OCI-LY7 (cell line): ENCODE measurements around the gene NME3. TPM values are rescaled to one million over a fixed set of nuclear protein-coding genes. Genes with fewer than 3 reads are reported as not detected.

ENCODE experiments used
- BruUV-seq: library from RNA; stranded (reverse); fragments of 400-500 nt; replicated peaks from 2 replicates; lab custom pipeline; 2021; lab: Mats Ljungman, UMichigan
- CTCF ChIA-PET: fragments of 300-600 bp; sonication (Branson Sonifier 250); formaldehyde crosslinking; loops from one replicate; lab custom pipeline; 2022; ENCODE audit warnings: antibody characterized with exemption; ENCODE audit not compliant: unreplicated experiment; lab: Charles Lee
- POLR2A ChIA-PET: fragments of 300-600 bp; sonication (Branson Sonifier 250); formaldehyde crosslinking; loops from one replicate; lab custom pipeline; 2022; ENCODE audit warnings: antibody characterized with exemption; lab: Charles Lee
- DNase-seq: peaks from one replicate; pipeline ENCODE4 v3.0.0-alpha.2; 2015; ENCODE audit warnings: low spot score
- H2AFZ ChIP-seq: fragments of 200-600 bp; sonication (generic), shearing (Covaris generic); 2 replicates; pipeline ENCODE4 v1.6.1; 2014; ENCODE audit warnings: mild to moderate bottlenecking, antibody characterized with exemption, low read length, moderate library complexity
- H3K27ac ChIP-seq: fragments of 200-600 bp; sonication (generic); 2 replicates; pipeline ENCODE4 v1.5.1; 2014; ENCODE audit warnings: mixed run types, low read depth, mild to moderate bottlenecking, moderate library complexity, low read length, inconsistent platforms; ENCODE audit not compliant: poor library complexity, severe bottlenecking
- H3K36me3 ChIP-seq: fragments of 200-600 bp; sonication (generic); 2 replicates; pipeline ENCODE4 v1.6.1; 2014; ENCODE audit warnings: mild to moderate bottlenecking, antibody characterized with exemption, low read length, moderate library complexity, mixed read lengths; ENCODE audit not compliant: insufficient read depth
- H3K4me1 ChIP-seq: fragments of 200-600 bp; sonication (generic); 2 replicates; pipeline ENCODE4 v1.5.1; 2014; ENCODE audit warnings: mild to moderate bottlenecking, low read length; ENCODE audit not compliant: insufficient read depth, poor library complexity, severe bottlenecking
- H3K4me2 ChIP-seq: fragments of 200-600 bp; sonication (generic); 2 replicates; pipeline ENCODE4 v1.6.1; 2014; ENCODE audit warnings: mild to moderate bottlenecking, low read length
- H3K4me3 ChIP-seq: fragments of 200-600 bp; sonication (generic); 2 replicates; pipeline ENCODE4 v1.5.1; 2014; ENCODE audit warnings: mild to moderate bottlenecking, low read depth, low read length; ENCODE audit not compliant: poor library complexity, severe bottlenecking
- H3K79me2 ChIP-seq: fragments of 200-600 bp; sonication (generic); 2 replicates; pipeline ENCODE4 v1.6.1; 2016; ENCODE audit warnings: low read depth, mild to moderate bottlenecking, low read length, moderate library complexity, mixed read lengths; ENCODE audit not compliant: insufficient read depth
- H3K9me2 ChIP-seq: fragments of 200-600 bp; sonication (generic); 2 replicates; pipeline ENCODE4 v1.6.1; 2016; ENCODE audit warnings: mild to moderate bottlenecking, low read length, mixed read lengths; ENCODE audit not compliant: insufficient read depth
- H3K9me3 ChIP-seq: fragments of 200-600 bp; sonication (generic); 2 replicates; pipeline ENCODE4 v1.6.1; 2014; ENCODE audit warnings: mild to moderate bottlenecking, mixed run types, low read length, mixed read lengths
- H4K20me1 ChIP-seq: fragments of 200-600 bp; sonication (generic); 2 replicates; pipeline ENCODE4 v1.6.1; 2014; ENCODE audit warnings: mild to moderate bottlenecking, antibody characterized with exemption, low read length, moderate library complexity, mixed read lengths; ENCODE audit not compliant: insufficient read depth
- EZH2phosphoT487 ChIP-seq: fragments of 200-600 bp; sonication (generic); IDR thresholded peaks from 2 replicates; pipeline ENCODE4 v1.6.1; 2018; ENCODE audit warnings: low read depth, borderline replicate concordance, mild to moderate bottlenecking, mixed run types, antibody characterized with exemption, low read length, moderate library complexity, mixed read lengths
- intact Hi-C: fragments of 100-400 bp; cut with micrococcal nuclease; formaldehyde crosslinking; loops from one replicate; pipeline ENCODE4 v1.10.0; 2022; ENCODE audit not compliant: unreplicated experiment
- microRNA-seq: library from miRNA; unstranded; fragments of <30 nt; microRNA quantifications from one replicate; pipeline ENCODE4 v1.2.0, GENCODE V29; 2022; ENCODE audit warnings: borderline replicate concordance
- small RNA-seq: library from RNA; depleted of rRNA; stranded (forward); fragments of <200 nt; gene quantifications from one replicate; pipeline ENCODE3, GENCODE V24; 2014
- total RNA-seq, 2 experiments: library from RNA; depleted of rRNA in 1 of 2; stranded (reverse); fragments of >200 nt in 1 of 2; shearing (Covaris generic) in 1 of 2; gene quantifications; 2 replicates each; pipeline ENCODE4 v1.2.3, GENCODE V29; 2014 to 2022
- TF ChIP-seq, protein P1 (sequence below): fragments of 200-600 bp; sonication (generic); conservative IDR thresholded peaks from 2 replicates; pipeline ENCODE4 v1.5.1; 2014; ENCODE audit warnings: mild to moderate bottlenecking, antibody characterized with exemption, low read length, moderate library complexity, mixed read lengths

Gene NME3
- total RNA-seq, 2 experiments from 2014 or later: 34.8 to 54.5 TPM

DNA sequence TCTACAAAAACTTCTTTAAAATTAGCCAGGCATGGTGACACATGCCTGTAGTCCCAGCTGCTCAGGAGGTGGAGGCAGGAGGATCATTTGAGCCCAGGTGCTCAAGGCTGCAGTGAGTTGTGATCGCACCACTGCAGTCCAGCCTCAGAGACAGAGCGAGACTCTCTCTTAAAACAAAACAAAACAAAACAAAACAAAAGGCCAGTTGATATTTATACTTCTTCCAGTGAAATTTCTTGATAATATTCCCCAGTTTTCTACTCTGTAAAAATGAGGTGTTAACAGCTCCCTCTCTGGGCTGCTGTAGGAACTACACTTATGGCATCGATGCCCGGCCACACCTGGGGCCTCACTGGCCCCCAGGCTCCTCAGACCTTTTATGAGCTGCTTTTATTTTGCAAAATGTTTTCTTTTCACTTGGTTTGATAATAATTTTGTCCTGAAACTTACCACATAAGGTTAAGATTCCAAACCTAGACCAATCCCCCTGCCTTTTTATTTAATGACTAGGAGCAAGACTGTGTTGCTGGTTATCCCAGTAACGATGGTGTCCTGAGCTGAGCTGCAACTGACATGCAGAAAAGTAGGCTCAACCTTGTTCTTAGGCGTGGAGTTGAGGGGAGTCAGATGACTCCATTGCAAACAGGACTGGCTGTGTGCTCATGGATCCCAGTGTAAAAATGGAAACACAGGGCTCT is 47.7 kb downstream of the NME3 start:
- no TSS peak for BruUV-seq
- H3K4me2 ChIP-seq: no peak overlapping the region
- no peak overlapping the region for H3K27ac ChIP-seq
- TF ChIP-seq, protein P1, sequence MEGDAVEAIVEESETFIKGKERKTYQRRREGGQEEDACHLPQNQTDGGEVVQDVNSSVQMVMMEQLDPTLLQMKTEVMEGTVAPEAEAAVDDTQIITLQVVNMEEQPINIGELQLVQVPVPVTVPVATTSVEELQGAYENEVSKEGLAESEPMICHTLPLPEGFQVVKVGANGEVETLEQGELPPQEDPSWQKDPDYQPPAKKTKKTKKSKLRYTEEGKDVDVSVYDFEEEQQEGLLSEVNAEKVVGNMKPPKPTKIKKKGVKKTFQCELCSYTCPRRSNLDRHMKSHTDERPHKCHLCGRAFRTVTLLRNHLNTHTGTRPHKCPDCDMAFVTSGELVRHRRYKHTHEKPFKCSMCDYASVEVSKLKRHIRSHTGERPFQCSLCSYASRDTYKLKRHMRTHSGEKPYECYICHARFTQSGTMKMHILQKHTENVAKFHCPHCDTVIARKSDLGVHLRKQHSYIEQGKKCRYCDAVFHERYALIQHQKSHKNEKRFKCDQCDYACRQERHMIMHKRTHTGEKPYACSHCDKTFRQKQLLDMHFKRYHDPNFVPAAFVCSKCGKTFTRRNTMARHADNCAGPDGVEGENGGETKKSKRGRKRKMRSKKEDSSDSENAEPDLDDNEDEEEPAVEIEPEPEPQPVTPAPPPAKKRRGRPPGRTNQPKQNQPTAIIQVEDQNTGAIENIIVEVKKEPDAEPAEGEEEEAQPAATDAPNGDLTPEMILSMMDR: peak; percentile 90
- TF ChIP-seq EZH2phosphoT487: no peak
- peaks cover 12% of the 10 kb centered on the region for H3K4me1 ChIP-seq
- H2AFZ ChIP-seq: no peak overlapping the region
- peak; percentile 59 for DNase-seq
- no peak overlapping the region for H3K4me3 ChIP-seq
- no peaks in the 10 kb centered on the region for H3K9me2 ChIP-seq
- H4K20me1 ChIP-seq: 0 out of 2 replicates have a peak, but pooled peaks cover 4% of the 10 kb centered on the region
- POLR2A ChIA-PET: interaction anchor here (1.3 kb wide), 1 partner anchor 12 kb away, joined by 4 read pairs; no protein-coding TSS in a partner anchor
- H3K79me2 ChIP-seq: peaks cover 20% of the 10 kb centered on the region; the same call in 1 of the 2 replicates
- H3K36me3 ChIP-seq: peaks cover 32% of the 10 kb centered on the region
- no peaks in the 10 kb centered on the region for H3K9me3 ChIP-seq
- intact Hi-C loops: no loop called here
- CTCF ChIA-PET: interaction anchor here (0.6 to 0.8 kb wide), 3 partner anchors 12 to 18 kb away, joined by 3 to 4 read pairs (median 3); no protein-coding TSS in a partner anchor

DNA sequence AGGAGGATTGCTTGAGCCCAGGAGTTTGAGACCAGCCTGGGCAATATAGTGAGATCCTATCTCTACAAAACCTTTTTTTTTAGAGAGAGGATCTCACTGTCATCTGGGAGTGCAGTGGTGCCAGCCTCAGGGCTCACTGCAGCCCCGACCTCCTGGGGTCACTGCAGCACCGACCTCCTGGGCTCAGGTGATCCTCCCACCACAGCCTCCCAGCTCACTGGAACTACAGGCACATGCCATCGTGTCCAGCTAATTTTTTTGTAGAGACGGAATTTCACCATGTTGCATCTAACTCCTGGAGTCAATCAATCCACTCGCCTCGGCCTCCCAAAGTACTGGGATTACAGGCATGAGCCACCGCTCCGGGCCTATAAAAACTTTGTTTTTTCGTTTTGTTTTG is 50.0 kb downstream of the NME3 start:
- peaks cover 26% of the 10 kb centered on the region for H3K4me1 ChIP-seq
- POLR2A ChIA-PET: interaction anchor here (0.5 kb wide), 1 partner anchor 9 kb away, joined by 3 read pairs; no protein-coding TSS in a partner anchor
- H3K79me2 ChIP-seq: peaks cover 39% of the 10 kb centered on the region

More for the DNA sequence above, 50.0 kb downstream of the NME3 start:
- Histone ChIP-seq H3K9me2 (no peaks in the 10 kb centered on the region), H3K36me3 (peaks cover 24% of the 10 kb centered on the region), H3K9me3 (no peaks in the 10 kb centered on the region), H3K4me2 (no peak overlapping the region), H2AFZ (no peak overlapping the region), H3K4me3 (no peak overlapping the region), H4K20me1 (0 out of 2 replicates have a peak, but pooled peaks cover 4% of the 10 kb centered on the region), H3K27ac (no peak overlapping the region)
- no peak for DNase-seq
- no TSS peak for BruUV-seq
- TF ChIP-seq EZH2phosphoT487: no peak
- TF ChIP-seq, protein P1: no peak
- CTCF ChIA-PET: no interaction called here
- intact Hi-C loops: no loop called here

Small RNAs within 50 kb of the gene (microRNA-seq; reads per million reads assigned to microRNA genes)
- not detected for gene MIR3177

Small RNAs within 50 kb of the gene (small RNA-seq; reads per million reads assigned to genes)
- gene MIR3177: not detected

Other genes starting within 250 kb of the NME3 start
- gene TMEM204, start 237.9 kb downstream of the NME3 start, total RNA-seq (2014; rRNA removed; shearing (Covaris generic)): not detected in 2 replicates
- not detected in 2 replicates for gene TMEM204, start 237.9 kb downstream of the NME3 start, total RNA-seq (2022)
- gene IFT140, start 159.5 kb downstream of the NME3 start, total RNA-seq (2014; rRNA removed; shearing (Covaris generic)): 10.2 and 14.3 TPM in 2 replicates
- 21.2 and 21.9 TPM in 2 replicates for gene IFT140, start 159.5 kb downstream of the NME3 start, total RNA-seq (2022)
- gene CRAMP1, start 159.2 kb downstream of the NME3 start, total RNA-seq (2014; rRNA removed; shearing (Covaris generic)): 9.1 and 10.5 TPM in 2 replicates
- gene CRAMP1, start 159.2 kb downstream of the NME3 start, total RNA-seq (2022): 33.6 and 33.8 TPM in 2 replicates
- 48.3 and 67.4 TPM in 2 replicates for gene JPT2, start 93.3 kb downstream of the NME3 start, total RNA-seq (2014; rRNA removed; shearing (Covaris generic))
- gene JPT2, start 93.3 kb downstream of the NME3 start, total RNA-seq (2022): 75.2 and 80.3 TPM in 2 replicates
- gene MAPK8IP3, start 65.3 kb downstream of the NME3 start, total RNA-seq (2014; rRNA removed; shearing (Covaris generic)): 95.9 and 114 TPM in 2 replicates
- gene MAPK8IP3, start 65.3 kb downstream of the NME3 start, total RNA-seq (2022): 130 and 133 TPM in 2 replicates
- gene EME2, start 1.3 kb upstream of the NME3 start, total RNA-seq (2014; rRNA removed; shearing (Covaris generic)): 22.0 and 23.8 TPM in 2 replicates
- 48.5 and 51.8 TPM in 2 replicates for gene EME2, start 1.3 kb upstream of the NME3 start, total RNA-seq (2022)
- gene MRPS34, start 1.6 kb upstream of the NME3 start, total RNA-seq (2014; rRNA removed; shearing (Covaris generic)): 170 and 190 TPM in 2 replicates
- 176 and 196 TPM in 2 replicates for gene MRPS34, start 1.6 kb upstream of the NME3 start, total RNA-seq (2022)
- gene SPSB3, start 11.0 kb upstream of the NME3 start, total RNA-seq (2014; rRNA removed; shearing (Covaris generic)): 52.4 and 53.7 TPM in 2 replicates
- 33.6 and 39.5 TPM in 2 replicates for gene SPSB3, start 11.0 kb upstream of the NME3 start, total RNA-seq (2022)
- 70.5 and 94.9 TPM in 2 replicates for gene NUBP2, start 11.4 kb upstream of the NME3 start, total RNA-seq (2014; rRNA removed; shearing (Covaris generic))
- 58.2 and 62.7 TPM in 2 replicates for gene NUBP2, start 11.4 kb upstream of the NME3 start, total RNA-seq (2022)
- gene IGFALS, start 22.2 kb upstream of the NME3 start, total RNA-seq (2014; rRNA removed; shearing (Covaris generic)): 0.13 TPM in 1 of 2 replicates, not detected in the other
- gene IGFALS, start 22.2 kb upstream of the NME3 start, total RNA-seq (2022): 0.33 TPM in 1 of 2 replicates, not detected in the other
- gene HAGH, start 55.3 kb upstream of the NME3 start, total RNA-seq (2014; rRNA removed; shearing (Covaris generic)): 26.9 and 30.5 TPM in 2 replicates
- gene HAGH, start 55.3 kb upstream of the NME3 start, total RNA-seq (2022): 29.9 and 36.8 TPM in 2 replicates
- gene FAHD1, start 55.7 kb upstream of the NME3 start, total RNA-seq (2014; rRNA removed; shearing (Covaris generic)): 30.7 and 32.4 TPM in 2 replicates
- 13.7 and 15.1 TPM in 2 replicates for gene FAHD1, start 55.7 kb upstream of the NME3 start, total RNA-seq (2022)
- not detected in 2 replicates for gene MEIOB, start 100.6 kb upstream of the NME3 start, total RNA-seq (2014; rRNA removed; shearing (Covaris generic))
- not detected in 2 replicates for gene MEIOB, start 100.6 kb upstream of the NME3 start, total RNA-seq (2022)
- not detected in 2 replicates for gene HS3ST6, start 146.9 kb upstream of the NME3 start, total RNA-seq (2014; rRNA removed; shearing (Covaris generic))
- not detected in 2 replicates for gene HS3ST6, start 146.9 kb upstream of the NME3 start, total RNA-seq (2022)
- gene MSRB1, start 171.7 kb upstream of the NME3 start, total RNA-seq (2014; rRNA removed; shearing (Covaris generic)): 5.2 and 9.0 TPM in 2 replicates
- gene MSRB1, start 171.7 kb upstream of the NME3 start, total RNA-seq (2022): 17.6 and 18.0 TPM in 2 replicates
- 0.35 TPM in 1 of 2 replicates, not detected in the other for gene RPL3L, start 183.1 kb upstream of the NME3 start, total RNA-seq (2014; rRNA removed; shearing (Covaris generic))
- gene RPL3L, start 183.1 kb upstream of the NME3 start, total RNA-seq (2022): 0.63 and 0.72 TPM in 2 replicates
- 240 and 317 TPM in 2 replicates for gene NDUFB10, start 188.0 kb upstream of the NME3 start, total RNA-seq (2014; rRNA removed; shearing (Covaris generic))
- 180 and 201 TPM in 2 replicates for gene NDUFB10, start 188.0 kb upstream of the NME3 start, total RNA-seq (2022)
- gene RPS2, start 193.3 kb upstream of the NME3 start, total RNA-seq (2014; rRNA removed; shearing (Covaris generic)): 2,266 and 2,461 TPM in 2 replicates
- gene RPS2, start 193.3 kb upstream of the NME3 start, total RNA-seq (2022): 3,120 and 3,140 TPM in 2 replicates
- gene RNF151, start 195.3 kb upstream of the NME3 start, total RNA-seq (2014; rRNA removed; shearing (Covaris generic)): not detected in 2 replicates
- not detected in 2 replicates for gene RNF151, start 195.3 kb upstream of the NME3 start, total RNA-seq (2022)
- gene TBL3, start 200.5 kb upstream of the NME3 start, total RNA-seq (2014; rRNA removed; shearing (Covaris generic)): 58.5 and 67.2 TPM in 2 replicates
- gene TBL3, start 200.5 kb upstream of the NME3 start, total RNA-seq (2022): 44.3 and 49.9 TPM in 2 replicates
- gene NOXO1, start 209.9 kb upstream of the NME3 start, total RNA-seq (2014; rRNA removed; shearing (Covaris generic)): 0.22 and 2.1 TPM in 2 replicates
- gene NOXO1, start 209.9 kb upstream of the NME3 start, total RNA-seq (2022): 0.30 and 0.59 TPM in 2 replicates
- 25.1 and 32.3 TPM in 2 replicates for gene GFER, start 212.7 kb upstream of the NME3 start, total RNA-seq (2014; rRNA removed; shearing (Covaris generic))
- gene GFER, start 212.7 kb upstream of the NME3 start, total RNA-seq (2022): 31.1 and 40.2 TPM in 2 replicates
- gene SYNGR3, start 218.4 kb upstream of the NME3 start, total RNA-seq (2014; rRNA removed; shearing (Covaris generic)): 9.0 and 11.1 TPM in 2 replicates
- gene SYNGR3, start 218.4 kb upstream of the NME3 start, total RNA-seq (2022): 10.3 and 12.0 TPM in 2 replicates
- 26.3 and 37.2 TPM in 2 replicates for gene ZNF598, start 238.3 kb upstream of the NME3 start, total RNA-seq (2014; rRNA removed; shearing (Covaris generic))
- 80.4 and 83.8 TPM in 2 replicates for gene ZNF598, start 238.3 kb upstream of the NME3 start, total RNA-seq (2022)
- 0.85 and 0.88 TPM in 2 replicates for gene NPW, start 248.2 kb upstream of the NME3 start, total RNA-seq (2014; rRNA removed; shearing (Covaris generic))
- 1.3 and 3.7 TPM in 2 replicates for gene NPW, start 248.2 kb upstream of the NME3 start, total RNA-seq (2022)